Mucosa of descending colon (tissue), 3 donors: ENCODE measurements around the gene KRT85. TPM values are rescaled to one million over a fixed set of nuclear protein-coding genes. Genes with fewer than 3 reads are reported as not detected.

Source experiments
- ATAC-seq: fragments of 200-7000 bp; cut with Tn5 transposase; one replicate; pipeline ENCODE4 v1.9.1; 2020; ENCODE audit warnings: mild to moderate bottlenecking, moderate library complexity
- DNase-seq, 3 donors: peaks; one replicate each; pipeline ENCODE4 v3.0.0-alpha.2; 2020
- H3K36me3 ChIP-seq: fragments of 200-600 bp; one replicate; pipeline ENCODE4 v1.8.0; 2021; ENCODE audit warnings: low read depth, mild to moderate bottlenecking
- H3K4me1 ChIP-seq: fragments of 200-600 bp; one replicate; pipeline ENCODE4 v1.8.0; 2021; ENCODE audit warnings: low read depth, mild to moderate bottlenecking
- H3K4me3 ChIP-seq: fragments of 200-600 bp; one replicate; pipeline ENCODE4 v1.8.0; 2021; ENCODE audit warnings: mild to moderate bottlenecking
- H3K9me3 ChIP-seq: fragments of 200-600 bp; one replicate; pipeline ENCODE4 v1.8.0; 2021; ENCODE audit warnings: mild to moderate bottlenecking
- intact Hi-C, 2 donors: fragments of 100-400 bp; cut with DNase I in 1 of 2; cut with micrococcal nuclease in 1 of 2; formaldehyde crosslinking; loops; one replicate each; pipeline versions ENCODE4 v1.11.0 to v1.11.1; 2022; cut with DNase I, micrococcal nuclease
- total RNA-seq, 3 donors: library from RNA; stranded (reverse); fragmentation: NEBNext Ultra II Directional in 2 of 3; extraction: Animal tissue kit (Norgen Biotek cat#: 25700) in 2 of 3; gene quantifications; one replicate each; pipeline versions ENCODE4 v1.2.1 to v1.2.4, GENCODE V29; 2021 to 2023
- TF ChIP-seq, protein P1 (sequence below): fragments of 200-600 bp; IDR thresholded peaks from one replicate; pipeline ENCODE4 v1.8.0; 2022; ENCODE audit warnings: antibody characterized with exemption, mild to moderate bottlenecking
- donor health status: DM: no; HTN: no; CAD: no; lungs with moderate emphysema.
- donor health status: DM: no; HTN: no; CAD: no.
- donor health status: DM: no; HTN: yes; CAD: no.

KRT85 gene
- total RNA-seq, 3 donors from 2014 or later, result not detected

DNA sequence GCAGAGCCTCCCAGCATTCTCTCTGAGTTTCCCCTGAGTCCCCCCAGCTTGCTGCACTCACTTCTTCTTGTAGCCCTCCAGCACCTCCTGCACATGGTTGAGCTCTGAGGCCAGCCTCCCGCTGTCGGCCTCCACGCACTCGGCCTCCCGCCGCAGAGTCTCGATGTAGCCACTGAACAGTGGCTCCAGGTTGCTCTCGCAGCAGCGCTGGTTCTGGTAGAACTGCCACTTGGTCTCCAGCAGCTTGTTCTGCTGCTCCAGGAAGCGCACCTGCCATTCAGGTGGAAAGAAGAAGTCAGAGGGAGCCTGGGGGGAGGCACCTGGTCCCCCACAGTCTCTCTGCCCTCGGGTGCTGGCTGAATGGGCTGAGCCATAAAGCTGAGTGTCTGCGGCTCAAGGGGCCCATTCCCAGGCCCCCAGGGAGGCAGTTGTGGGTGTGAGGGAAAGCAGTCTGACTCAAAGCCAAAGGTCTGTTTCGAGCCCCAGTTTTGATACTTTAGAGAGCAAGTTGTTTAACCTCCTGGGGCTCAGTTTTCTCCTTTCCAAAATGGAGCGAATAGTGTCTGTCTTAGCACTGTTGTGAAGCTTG, 2.3 kb downstream of the KRT85 start:
- Histone ChIP-seq H3K4me1 (no peaks in the 10 kb centered on the region), H3K36me3 (no peaks in the 10 kb centered on the region), H3K9me3 (no peaks in the 10 kb centered on the region), H3K4me3 (no peak overlapping the region)
- intact Hi-C loops, result loop anchor here in 1 of 2 donors (10.0 kb wide), 1 partner anchor 510 kb away; no protein-coding TSS in a partner anchor
- ATAC-seq (no peak), DNase-seq (no peak)
- TF ChIP-seq, protein P1, sequence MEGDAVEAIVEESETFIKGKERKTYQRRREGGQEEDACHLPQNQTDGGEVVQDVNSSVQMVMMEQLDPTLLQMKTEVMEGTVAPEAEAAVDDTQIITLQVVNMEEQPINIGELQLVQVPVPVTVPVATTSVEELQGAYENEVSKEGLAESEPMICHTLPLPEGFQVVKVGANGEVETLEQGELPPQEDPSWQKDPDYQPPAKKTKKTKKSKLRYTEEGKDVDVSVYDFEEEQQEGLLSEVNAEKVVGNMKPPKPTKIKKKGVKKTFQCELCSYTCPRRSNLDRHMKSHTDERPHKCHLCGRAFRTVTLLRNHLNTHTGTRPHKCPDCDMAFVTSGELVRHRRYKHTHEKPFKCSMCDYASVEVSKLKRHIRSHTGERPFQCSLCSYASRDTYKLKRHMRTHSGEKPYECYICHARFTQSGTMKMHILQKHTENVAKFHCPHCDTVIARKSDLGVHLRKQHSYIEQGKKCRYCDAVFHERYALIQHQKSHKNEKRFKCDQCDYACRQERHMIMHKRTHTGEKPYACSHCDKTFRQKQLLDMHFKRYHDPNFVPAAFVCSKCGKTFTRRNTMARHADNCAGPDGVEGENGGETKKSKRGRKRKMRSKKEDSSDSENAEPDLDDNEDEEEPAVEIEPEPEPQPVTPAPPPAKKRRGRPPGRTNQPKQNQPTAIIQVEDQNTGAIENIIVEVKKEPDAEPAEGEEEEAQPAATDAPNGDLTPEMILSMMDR, result no peak

DNA sequence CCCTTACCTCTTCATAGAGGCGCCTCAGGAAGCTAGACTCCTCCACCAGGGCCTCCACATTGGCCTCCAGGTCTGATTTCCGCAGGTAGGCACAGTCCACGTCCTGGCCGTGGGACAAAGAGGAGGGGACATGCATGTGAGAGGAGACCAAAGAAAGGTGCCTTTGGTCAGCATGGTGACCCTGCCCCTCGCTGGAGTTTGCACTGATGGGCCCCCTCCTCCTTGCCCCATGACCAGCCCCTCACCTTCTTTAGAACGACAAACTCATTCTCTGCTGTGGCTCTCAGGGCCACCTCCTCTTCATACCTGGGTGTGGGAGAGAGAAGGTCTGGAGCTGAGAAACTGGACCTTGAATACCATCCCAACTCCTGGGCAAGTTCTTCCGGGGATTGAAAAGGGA, 3.2 kb downstream of the KRT85 start:
- DNase-seq, result no peak
- ATAC-seq, result no peak
- Histone ChIP-seq H3K9me3 (no peaks in the 10 kb centered on the region), H3K4me1 (no peaks in the 10 kb centered on the region), H3K36me3 (no peaks in the 10 kb centered on the region), H3K4me3 (no peak overlapping the region)
- intact Hi-C loops, result loop anchor here in 1 of 2 donors (10.0 kb wide), 1 partner anchor 511 kb away; no protein-coding TSS in a partner anchor
- TF ChIP-seq, protein P1, result no peak

DNA sequence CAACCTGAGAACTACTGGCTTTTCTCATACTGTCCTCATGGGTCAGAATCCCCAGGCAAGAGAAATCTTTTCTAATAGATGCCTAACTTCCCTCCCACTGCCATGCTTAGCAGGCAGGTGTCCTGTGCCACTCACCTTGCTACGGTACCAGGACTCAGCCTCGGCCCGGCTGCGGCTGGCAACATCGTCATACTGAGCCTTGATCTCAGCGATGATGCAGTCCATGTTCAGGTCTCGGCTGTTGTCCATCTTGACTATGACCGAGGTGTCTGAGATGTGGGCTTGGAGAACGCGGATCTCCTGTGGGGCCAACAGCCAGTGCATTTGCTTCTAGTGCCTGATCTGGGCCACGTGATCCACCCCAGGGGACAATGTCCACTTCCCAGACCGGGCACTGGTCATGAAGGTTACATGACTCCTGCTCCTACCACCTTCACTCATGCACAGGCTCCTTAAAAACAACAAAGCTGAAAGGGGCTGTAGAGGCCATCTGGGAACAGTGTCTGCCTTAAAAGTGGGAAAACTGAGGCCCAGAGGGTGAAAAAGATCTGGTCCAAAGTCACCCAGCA, 4.1 kb downstream of the KRT85 start:
- no peak for ATAC-seq
- Histone ChIP-seq H3K36me3 (no peaks in the 10 kb centered on the region), H3K9me3 (no peaks in the 10 kb centered on the region), H3K4me1 (no peaks in the 10 kb centered on the region), H3K4me3 (no peak overlapping the region)
- TF ChIP-seq, protein P1, result no peak
- intact Hi-C loops, result loop anchor here in 1 of 2 donors (10.0 kb wide), 1 partner anchor 512 kb away; no protein-coding TSS in a partner anchor
- no peak for DNase-seq

DNA sequence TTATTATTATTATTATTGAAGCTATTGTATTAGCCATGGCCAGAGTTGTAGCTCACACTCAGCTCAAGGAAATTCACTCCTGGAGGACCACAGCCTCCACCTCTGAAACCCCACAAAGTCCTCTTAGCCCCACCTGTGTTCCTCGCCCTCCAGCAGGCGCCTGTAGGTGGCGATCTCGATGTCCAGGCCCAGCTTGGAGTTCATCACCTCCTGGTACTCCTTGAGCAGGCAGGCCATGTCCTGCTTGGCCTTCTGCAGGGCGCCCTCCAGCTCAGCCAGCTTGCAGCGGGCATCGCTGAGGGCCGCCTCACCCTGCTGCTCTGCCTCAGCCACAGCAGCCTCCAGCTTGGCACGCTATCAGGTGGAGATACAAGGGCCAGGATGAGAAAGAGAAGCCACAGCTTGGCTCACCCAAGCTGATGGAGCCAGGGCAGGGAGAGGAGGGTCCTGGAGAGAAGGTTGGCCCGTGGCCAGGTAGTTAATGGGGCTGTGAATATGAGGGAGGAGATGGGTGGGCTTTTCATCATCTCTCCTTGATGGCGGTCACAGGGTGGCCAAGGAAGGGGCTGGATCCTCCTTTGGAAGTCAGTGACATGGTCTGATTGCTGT, 5.1 kb downstream of the KRT85 start:
- intact Hi-C loops, result loop anchor here in 1 of 2 donors (10.0 kb wide), 1 partner anchor 513 kb away; no protein-coding TSS in a partner anchor
- Histone ChIP-seq H3K4me3 (no peak overlapping the region), H3K36me3 (no peaks in the 10 kb centered on the region), H3K4me1 (no peaks in the 10 kb centered on the region), H3K9me3 (no peaks in the 10 kb centered on the region)
- TF ChIP-seq, protein P1, result no peak
- DNase-seq (no peak), ATAC-seq (no peak)

DNA sequence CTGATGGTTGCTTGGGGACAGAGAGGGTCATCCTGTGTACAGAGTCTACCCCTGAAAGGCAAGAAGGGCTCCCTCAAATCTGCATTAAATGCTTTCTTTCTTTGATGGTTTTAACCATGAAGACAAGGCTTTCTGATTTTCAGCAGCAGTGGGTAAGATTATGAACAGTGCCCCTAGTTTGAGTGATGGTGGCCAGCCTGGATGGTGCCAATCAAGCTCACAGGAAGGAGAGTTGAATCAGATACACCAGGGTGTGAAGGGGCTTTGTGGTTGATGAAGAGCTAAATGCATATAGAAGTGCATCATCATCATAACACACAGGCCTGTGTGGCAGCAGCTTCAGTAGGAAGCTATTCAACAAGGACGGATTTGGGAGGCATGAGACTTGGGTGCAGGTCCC, 5.7 kb downstream of the KRT85 start:
- TF ChIP-seq, protein P1, result no peak
- Histone ChIP-seq H3K36me3 (no peaks in the 10 kb centered on the region), H3K9me3 (no peaks in the 10 kb centered on the region), H3K4me3 (no peak overlapping the region), H3K4me1 (no peaks in the 10 kb centered on the region)
- ATAC-seq, result no peak
- intact Hi-C loops, result loop anchor here in 1 of 2 donors (10.0 kb wide), 1 partner anchor 513 kb away; no protein-coding TSS in a partner anchor
- DNase-seq, result no peak
